Measurements from ENCODE around the gene NIT1. TPM values are rescaled to one million over a fixed set of nuclear protein-coding genes. Genes with fewer than 3 reads are reported as not detected.

The NIT1 gene
- total RNA-seq, 5 donors from 2014 or later (not counting 1 experiment from before 2014, with no cell fraction given), result 23.4 to 44.7 (median 41.7) TPM

DNA sequence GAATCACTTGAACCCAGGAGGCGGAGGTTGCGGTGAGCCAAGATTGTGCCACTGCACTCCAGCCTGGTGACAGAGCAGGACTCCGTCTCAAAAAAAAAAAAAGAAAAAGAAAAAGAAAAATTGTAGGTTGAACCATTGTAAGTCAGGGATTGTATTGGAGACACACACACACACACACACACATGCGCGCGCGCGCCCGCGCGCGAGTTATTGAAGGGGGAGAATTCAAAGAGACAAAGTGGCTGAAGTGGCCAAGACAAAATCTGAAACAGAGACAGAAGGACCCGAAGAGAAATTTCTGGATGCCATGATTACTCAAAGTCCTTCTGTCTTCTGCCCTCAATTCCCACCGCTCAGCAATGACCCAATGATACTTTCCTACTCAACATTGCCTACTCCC is 23.4 kb upstream of the NIT1 start:
- no peaks in the 10 kb centered on the region for H3K36me3 Mint-ChIP-seq
- peaks cover 0 to 3% of the 10 kb centered on the region in 2 donors for H3K27me3 Mint-ChIP-seq
- H3K27ac ChIP-seq (ENCODE audit: low read length), result no peak overlapping the region
- H3K4me1 Mint-ChIP-seq, result peaks cover 31 to 42% (median 38%) of the 10 kb centered on the region in 3 donors
- DNase-seq, result no peak
- H3K4me1 ChIP-seq (ENCODE audit: control insufficient read depth in 1 of 2, extremely low read depth in 1 of 2, insufficient read depth in 2 of 2, low read length in 2 of 2), result peaks cover 8 to 26% of the 10 kb centered on the region in 2 experiments
- H3K9me3 ChIP-seq, result no peaks in the 10 kb centered on the region
- no peak overlapping the region for H3K4me3 ChIP-seq (ENCODE audit: control insufficient read depth in 1 of 2, extremely low read depth in 1 of 2, low read length in 1 of 2)
- CTCF ChIA-PET, result interaction anchor here in 1 of 2 donors (0.6 kb wide), 1 partner anchor 53 kb away, joined by 3 read pairs; no protein-coding TSS in a partner anchor
- H3K36me3 ChIP-seq (ENCODE audit: control insufficient read depth in 2 of 2, extremely low read depth in 1 of 2, insufficient read depth in 1 of 2, low read length in 1 of 2), result peaks cover 0 to 3% of the 10 kb centered on the region in 2 donors
- WGBS (ENCODE audit: insufficient coverage), result 92% methylated on average over 2 of the region's 14 CpGs
- ATAC-seq (replicated peaks in 1 of 4), result no peak
- H3K9me3 Mint-ChIP-seq, result no peaks in the 10 kb centered on the region
- peak overlapping the region in 1 of 2 donors; percentile 68 for H3K27ac Mint-ChIP-seq
- POLR2A ChIA-PET, result no interaction called here
- no peak overlapping the region for H3K4me3 Mint-ChIP-seq
- H3K27me3 ChIP-seq (replicated peaks in 1 of 2; ENCODE audit: control insufficient read depth in 2 of 2, extremely low read depth in 1 of 2, insufficient read depth in 2 of 2, low read length in 1 of 2), result no peaks in the 10 kb centered on the region

DNA sequence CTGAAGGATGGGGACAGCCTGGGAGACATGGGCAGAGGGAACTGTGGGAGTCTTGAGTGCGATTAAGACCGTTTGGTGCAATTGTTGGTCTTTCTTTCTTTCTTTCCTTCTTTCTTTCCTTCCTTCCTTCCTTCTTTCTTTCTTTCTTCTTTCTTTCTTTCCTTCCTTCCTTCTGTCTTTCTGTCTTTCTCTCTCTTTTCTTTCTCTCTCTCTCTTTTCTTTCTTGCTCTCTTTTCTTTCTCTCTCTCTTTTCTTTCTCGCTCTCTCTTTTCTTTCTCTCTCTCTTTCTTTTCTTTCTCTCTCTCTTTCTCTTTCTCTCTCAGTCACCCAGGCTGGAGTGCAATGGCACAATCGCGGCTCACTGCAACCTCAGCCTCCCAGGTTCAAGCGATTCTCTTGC is 22.7 kb upstream of the NIT1 start:
- ChIA-PET CTCF (interaction anchor here in 1 of 2 donors (0.6 kb wide), 1 partner anchor 328 kb away, joined by 10 read pairs; no protein-coding TSS in a partner anchor), POLR2A (interaction anchor here in 1 of 2 donors (0.6 kb wide), 1 partner anchor 553 kb away, joined by 3 read pairs; no protein-coding TSS in a partner anchor)
- ATAC-seq (replicated peaks in 1 of 4) (no peak), DNase-seq (no peak)
- H3K27me3 ChIP-seq (replicated peaks in 1 of 2; ENCODE audit: control insufficient read depth in 2 of 2, extremely low read depth in 1 of 2, insufficient read depth in 2 of 2, low read length in 1 of 2), result no peaks in the 10 kb centered on the region
- H3K9me3 Mint-ChIP-seq, result no peaks in the 10 kb centered on the region
- H3K4me1 ChIP-seq (ENCODE audit: control insufficient read depth in 1 of 2, extremely low read depth in 1 of 2, insufficient read depth in 2 of 2, low read length in 2 of 2), result peaks cover 8 to 26% of the 10 kb centered on the region in 2 experiments
- peaks cover 0 to 3% of the 10 kb centered on the region in 2 donors for H3K27me3 Mint-ChIP-seq
- 95% methylated on average over 3 of the region's 6 CpGs for WGBS (ENCODE audit: insufficient coverage)
- H3K36me3 ChIP-seq (ENCODE audit: control insufficient read depth in 2 of 2, extremely low read depth in 1 of 2, insufficient read depth in 1 of 2, low read length in 1 of 2), result peaks cover 0 to 5% of the 10 kb centered on the region in 2 donors
- no peaks in the 10 kb centered on the region for H3K9me3 ChIP-seq
- peaks cover 2% of the 10 kb centered on the region for H3K36me3 Mint-ChIP-seq
- no peak overlapping the region for H3K4me3 Mint-ChIP-seq
- H3K27ac Mint-ChIP-seq, result no peak overlapping the region
- peaks cover 31 to 42% (median 37%) of the 10 kb centered on the region in 3 donors for H3K4me1 Mint-ChIP-seq
- no peak overlapping the region for H3K4me3 ChIP-seq (ENCODE audit: control insufficient read depth in 1 of 2, extremely low read depth in 1 of 2, low read length in 1 of 2)
- no peak overlapping the region for H3K27ac ChIP-seq (ENCODE audit: low read length)

DNA sequence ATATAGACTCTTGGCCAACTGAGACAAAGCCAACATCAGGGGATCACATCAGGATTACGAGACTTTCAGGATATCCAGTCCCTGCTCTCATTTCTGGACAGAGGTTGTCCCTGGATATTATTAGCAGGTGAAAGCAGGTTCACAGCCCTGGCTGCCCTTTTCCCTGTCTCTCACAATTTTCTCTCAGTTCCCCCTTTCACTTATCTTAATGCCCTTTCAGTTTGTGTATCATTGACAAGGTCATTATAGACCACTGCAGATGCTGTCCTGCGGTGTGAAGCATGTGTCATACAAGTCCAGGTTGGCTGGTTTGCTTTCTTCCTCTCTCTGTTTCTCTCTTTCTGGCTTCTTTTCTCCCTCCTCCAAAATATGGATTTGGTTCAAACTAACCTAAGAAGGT is 21.9 kb upstream of the NIT1 start:
- no peak overlapping the region for H3K4me3 ChIP-seq (ENCODE audit: control insufficient read depth in 1 of 2, extremely low read depth in 1 of 2, low read length in 1 of 2)

DNA sequence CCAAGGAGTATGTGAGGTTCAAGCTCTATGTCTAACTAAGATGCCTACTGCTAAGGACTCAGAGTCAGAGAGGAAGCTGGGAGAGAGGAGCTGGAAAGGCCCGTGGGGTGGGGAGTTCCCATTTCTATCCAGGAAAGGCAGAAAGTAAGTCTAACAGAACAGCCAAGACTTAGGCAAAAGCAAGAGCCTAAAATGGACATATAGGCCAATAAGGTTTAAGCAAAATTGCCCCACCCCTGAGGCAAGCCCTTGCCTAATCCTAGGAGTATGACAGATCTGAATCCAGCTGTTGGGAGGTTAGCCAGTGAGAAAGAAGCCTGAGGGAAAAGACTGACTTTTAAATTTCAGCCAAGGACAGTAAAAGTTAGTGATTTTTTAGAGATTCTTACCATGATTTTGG is 21.4 kb upstream of the NIT1 start:
- Histone ChIP-seq H3K4me1 (ENCODE audit: control insufficient read depth in 1 of 2, extremely low read depth in 1 of 2, insufficient read depth in 2 of 2, low read length in 2 of 2) (peaks cover 2 to 26% of the 10 kb centered on the region in 2 experiments), H3K27ac (ENCODE audit: low read length) (no peak overlapping the region), H3K27me3 (replicated peaks in 1 of 2; ENCODE audit: control insufficient read depth in 2 of 2, extremely low read depth in 1 of 2, insufficient read depth in 2 of 2, low read length in 1 of 2) (no peaks in the 10 kb centered on the region), H3K36me3 (ENCODE audit: control insufficient read depth in 2 of 2, extremely low read depth in 1 of 2, insufficient read depth in 1 of 2, low read length in 1 of 2) (peaks cover 0 to 14% of the 10 kb centered on the region in 2 donors), H3K9me3 (no peaks in the 10 kb centered on the region), H3K4me3 (ENCODE audit: control insufficient read depth in 1 of 2, extremely low read depth in 1 of 2, low read length in 1 of 2) (no peak overlapping the region)
- DNase-seq (no peak), ATAC-seq (replicated peaks in 1 of 4) (no peak)
- peaks cover 0 to 3% of the 10 kb centered on the region in 2 donors for H3K27me3 Mint-ChIP-seq
- H3K4me1 Mint-ChIP-seq, result peaks cover 24 to 36% (median 29%) of the 10 kb centered on the region in 3 donors
- H3K4me3 Mint-ChIP-seq, result no peak overlapping the region
- no peaks in the 10 kb centered on the region for H3K9me3 Mint-ChIP-seq
- CTCF ChIA-PET, result interaction anchor here (0.6 to 3.2 kb wide), 11 partner anchors 14 to 99 kb away, joined by 3 to 25 read pairs (median 12); partner anchors contain the start of genes TSTD1 (in 2 of the 2), ARHGAP30 (in 1 of the 2) and USF1 (in 1 of the 2)
- WGBS (ENCODE audit: insufficient coverage), result no CpG with 5 or more reads among the region's 1 CpG
- peaks cover 5% of the 10 kb centered on the region for H3K36me3 Mint-ChIP-seq
- peak overlapping the region; percentile 85 to 93 for H3K27ac Mint-ChIP-seq
- POLR2A ChIA-PET, result interaction anchor here in 1 of 2 donors (1.1 kb wide), 1 partner anchor 51 kb away, joined by 3 read pairs; the partner anchor contains the start of gene USF1

More for the DNA sequence above, 21.9 kb upstream of the NIT1 start:
- ChIA-PET CTCF (interaction anchor here in 1 of 2 donors (0.8 kb wide), 1 partner anchor 69 kb away, joined by 4 read pairs; no protein-coding TSS in a partner anchor), POLR2A (no interaction called here)
- no peak for DNase-seq
- peaks cover 3 to 26% of the 10 kb centered on the region in 2 experiments for H3K4me1 ChIP-seq (ENCODE audit: control insufficient read depth in 1 of 2, extremely low read depth in 1 of 2, insufficient read depth in 2 of 2, low read length in 2 of 2)
- H3K27me3 ChIP-seq (replicated peaks in 1 of 2; ENCODE audit: control insufficient read depth in 2 of 2, extremely low read depth in 1 of 2, insufficient read depth in 2 of 2, low read length in 1 of 2), result no peaks in the 10 kb centered on the region
- no peak overlapping the region for H3K27ac Mint-ChIP-seq
- peaks cover 24 to 36% (median 29%) of the 10 kb centered on the region in 3 donors for H3K4me1 Mint-ChIP-seq
- no peak for ATAC-seq (replicated peaks in 1 of 4)
- peaks cover 0 to 12% of the 10 kb centered on the region in 2 donors for H3K36me3 ChIP-seq (ENCODE audit: control insufficient read depth in 2 of 2, extremely low read depth in 1 of 2, insufficient read depth in 1 of 2, low read length in 1 of 2)
- H3K9me3 Mint-ChIP-seq, result no peaks in the 10 kb centered on the region
- H3K4me3 Mint-ChIP-seq, result no peak overlapping the region
- no peaks in the 10 kb centered on the region for H3K9me3 ChIP-seq
- H3K27ac ChIP-seq (ENCODE audit: low read length), result no peak overlapping the region
- H3K27me3 Mint-ChIP-seq, result peaks cover 0 to 3% of the 10 kb centered on the region in 2 donors
- WGBS (ENCODE audit: insufficient coverage), result no CpG with 5 or more reads among the region's 2 CpGs
- H3K36me3 Mint-ChIP-seq, result peaks cover 2% of the 10 kb centered on the region

DNA sequence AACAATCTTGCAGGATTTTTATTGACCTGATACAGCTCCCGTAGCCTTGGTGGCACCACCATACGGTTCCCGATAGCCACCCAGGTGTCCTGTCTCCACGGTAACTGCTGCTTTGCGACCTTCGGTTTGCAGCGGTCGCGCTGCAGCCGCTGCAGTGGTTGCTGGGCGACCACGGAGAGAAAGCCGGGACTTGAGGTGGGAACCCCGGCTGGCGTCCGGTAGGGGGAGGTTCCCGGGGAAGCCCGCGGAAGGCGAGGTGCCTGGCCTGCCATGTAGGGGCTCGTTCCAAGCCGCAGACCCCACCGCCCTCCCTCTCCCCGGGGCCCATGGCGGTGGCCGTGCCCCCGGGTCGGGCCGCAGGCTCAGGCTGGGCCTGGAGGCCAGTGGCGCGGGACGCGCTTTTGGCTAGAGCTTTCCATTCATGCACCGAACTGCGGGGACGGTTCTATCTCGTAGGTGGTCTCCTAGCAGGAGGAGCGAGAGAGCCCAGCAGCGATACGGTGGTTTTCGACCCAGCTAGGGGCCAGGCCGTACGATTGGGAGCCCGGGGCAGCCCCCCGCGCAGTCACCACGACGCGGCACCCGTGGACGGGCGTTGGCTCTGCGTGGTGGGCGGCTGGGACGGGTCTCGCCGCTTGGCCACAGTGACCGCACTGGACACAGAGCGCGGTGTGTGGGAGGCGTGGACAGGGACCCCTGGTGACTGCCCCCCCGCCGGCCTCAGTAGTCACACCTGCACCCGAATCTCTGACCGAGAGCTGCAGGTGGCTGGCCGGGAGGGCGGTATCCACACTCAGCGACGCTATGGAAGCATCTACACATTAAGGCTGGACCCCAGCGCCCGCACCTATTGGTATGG is 19.5 kb upstream of the NIT1 start, which contains the start of gene KLHDC9:
Gene KLHDC9 (plus strand): TSS at position 152 of the 859 bp plus-strand sequence. CDS start 175 bp downstream, at position 327.
- DNase-seq (peak; percentile 22 to 78 (median 48)), ATAC-seq (replicated peaks in 1 of 4) (peak; percentile 61 to 77 (median 68))
- Mint-ChIP-seq H3K27ac (peak within 1 kb of the TSS; percentile 85 to 93), H3K36me3 (peaks cover 9% of the 10 kb centered on the region), H3K9me3 (no peaks in the 10 kb centered on the region), H3K27me3 (peaks cover 0 to 3% of the 10 kb centered on the region in 2 donors), H3K4me1 (peaks cover 16 to 25% (median 24%) of the 10 kb centered on the region in 3 donors), H3K4me3 (peak within 1 kb of the TSS; percentile 81 to 88 (median 86))
- Histone ChIP-seq H3K27ac (ENCODE audit: low read length) (peak within 1 kb of the TSS; percentile 75), H3K36me3 (ENCODE audit: control insufficient read depth in 2 of 2, extremely low read depth in 1 of 2, insufficient read depth in 1 of 2, low read length in 1 of 2) (peaks cover 3 to 24% of the 10 kb centered on the region in 2 donors), H3K4me3 (ENCODE audit: control insufficient read depth in 1 of 2, extremely low read depth in 1 of 2, low read length in 1 of 2) (peak within 1 kb of the TSS; percentile 51 to 87), H3K27me3 (replicated peaks in 1 of 2; ENCODE audit: control insufficient read depth in 2 of 2, extremely low read depth in 1 of 2, insufficient read depth in 2 of 2, low read length in 1 of 2) (no peaks in the 10 kb centered on the region), H3K9me3 (no peaks in the 10 kb centered on the region), H3K4me1 (ENCODE audit: control insufficient read depth in 1 of 2, extremely low read depth in 1 of 2, insufficient read depth in 2 of 2, low read length in 2 of 2) (peaks cover 2 to 20% of the 10 kb centered on the region in 2 experiments)
- CTCF ChIA-PET, result interaction anchor here (0.5 to 3.2 kb wide), 25 partner anchors 14 to 417 kb away, joined by 3 to 25 read pairs (median 4); partner anchors contain the start of genes TSTD1 (in 2 of the 2), ARHGAP30 (in 1 of the 2), DEDD (in 1 of the 2) and NIT1 (in 1 of the 2)
- POLR2A ChIA-PET, result interaction anchor here (0.5 to 1.3 kb wide), 7 partner anchors 27 to 459 kb away, joined by 3 to 9 read pairs (median 3); partner anchors contain the start of gene F11R (in 1 of the 2)
- WGBS (ENCODE audit: insufficient coverage), result 19% methylated on average over 68 of the region's 71 CpGs
